ENCODE data around the gene TMEM87A.
"Not testable (repeated sequence)": the region's sequence is repeated elsewhere in the genome, so short reads cannot be mapped to it uniquely, and the experiment has no call there.

TMEM87A gene

GRCh38 chr15:42267286-42267685, 5.9 kb downstream of the TMEM87A start:
- DNase-seq: no peak

- DNase-seq: no peak
Measured at GRCh38 chr15:42264795-42265194, 8.4 kb downstream of the TMEM87A start.

DNA sequence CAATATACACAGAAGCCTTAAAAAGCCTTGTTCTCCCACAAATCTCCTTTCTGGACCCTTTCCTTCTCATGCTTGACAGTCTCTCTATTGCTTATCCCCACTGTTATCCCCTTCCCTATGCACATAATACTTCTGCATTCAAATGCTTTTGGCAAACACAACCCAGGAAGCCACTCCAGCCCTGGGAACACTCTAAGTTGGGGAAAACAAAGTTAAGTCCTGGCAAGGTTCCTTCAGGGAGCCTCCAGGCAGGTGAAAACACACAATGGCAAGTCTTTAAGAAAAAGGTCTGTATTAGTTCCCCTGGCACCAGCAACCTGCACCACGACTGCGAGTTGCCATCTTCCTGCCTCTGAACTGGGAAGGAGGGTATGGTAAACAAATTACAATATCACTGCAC, 19.9 kb downstream of the TMEM87A start:
- DNase-seq: no peak

- no peak for DNase-seq
Measured at GRCh38 chr15:42240823-42241222, 32.4 kb downstream of the TMEM87A start.

DNA sequence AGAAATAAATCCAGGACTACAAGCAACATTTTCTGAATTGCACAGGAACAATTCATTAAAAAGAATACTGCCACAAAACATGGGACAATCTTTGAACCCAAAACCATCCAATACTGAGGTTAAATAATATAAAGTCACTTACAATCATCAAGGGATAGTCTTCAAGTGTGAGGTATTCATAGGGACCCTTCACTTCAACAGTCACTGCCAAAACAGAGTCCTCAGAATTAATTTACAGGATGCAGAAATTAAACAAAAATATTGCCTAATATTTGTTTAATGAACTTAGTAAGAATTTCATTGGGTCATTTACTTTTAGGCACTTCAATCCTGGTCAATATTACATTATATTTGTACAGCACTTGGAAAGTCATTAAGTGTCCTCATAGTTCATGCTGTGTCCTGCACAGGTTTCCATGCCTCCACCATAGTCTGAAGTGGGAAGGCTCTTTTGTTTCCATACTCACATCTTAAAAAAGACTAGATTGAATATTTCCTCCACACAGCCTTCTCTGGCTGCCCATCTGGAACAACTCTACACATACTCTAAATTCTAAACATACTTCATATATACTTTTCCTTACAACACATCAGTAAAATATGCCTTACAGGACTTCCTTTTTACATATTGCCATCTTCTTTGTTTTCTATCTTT, 33.6 kb downstream of the TMEM87A start:
- DNase-seq: no peak

DNA sequence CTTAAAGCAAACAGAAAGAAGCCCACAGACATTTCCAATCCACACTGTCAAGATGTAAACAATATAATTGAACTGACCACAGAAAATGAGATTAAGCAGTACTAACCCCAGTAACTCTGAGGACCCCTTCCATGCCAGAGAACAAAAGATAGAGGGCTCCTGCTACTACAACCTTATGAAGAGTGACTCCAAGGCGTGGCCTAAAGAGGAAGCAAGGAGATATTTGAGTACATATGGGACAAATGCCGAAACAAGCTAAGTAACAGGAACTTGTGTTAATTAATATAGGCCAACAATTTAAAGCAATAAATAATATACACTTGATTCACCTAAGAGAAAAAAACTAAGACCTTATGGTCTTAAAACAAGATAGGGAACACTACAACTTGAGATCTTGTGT, 40.1 kb downstream of the TMEM87A start:
- DNase-seq: no peak

- DNase-seq: no peak
Measured at GRCh38 chr15:42232606-42233005, 40.6 kb downstream of the TMEM87A start.

DNA sequence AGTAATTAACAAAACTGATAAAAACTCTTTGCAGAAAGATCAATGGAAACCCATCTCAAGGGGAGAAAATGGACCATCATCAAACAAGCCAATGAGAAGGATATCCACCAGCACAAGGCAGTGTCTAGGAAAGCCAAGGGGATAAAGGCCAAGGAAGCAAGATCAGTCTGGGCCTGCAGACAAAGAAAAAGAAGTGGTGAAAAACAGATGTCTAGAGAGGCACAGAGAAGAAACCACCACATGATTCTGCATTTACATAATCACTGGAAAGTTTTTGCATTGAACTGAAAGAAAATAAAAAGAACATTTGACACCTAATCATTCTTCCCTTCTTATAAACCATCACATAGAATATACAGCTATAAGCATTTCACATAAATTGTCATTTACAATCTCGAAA, 42.1 kb downstream of the TMEM87A start:
- DNase-seq: no peak

DNA sequence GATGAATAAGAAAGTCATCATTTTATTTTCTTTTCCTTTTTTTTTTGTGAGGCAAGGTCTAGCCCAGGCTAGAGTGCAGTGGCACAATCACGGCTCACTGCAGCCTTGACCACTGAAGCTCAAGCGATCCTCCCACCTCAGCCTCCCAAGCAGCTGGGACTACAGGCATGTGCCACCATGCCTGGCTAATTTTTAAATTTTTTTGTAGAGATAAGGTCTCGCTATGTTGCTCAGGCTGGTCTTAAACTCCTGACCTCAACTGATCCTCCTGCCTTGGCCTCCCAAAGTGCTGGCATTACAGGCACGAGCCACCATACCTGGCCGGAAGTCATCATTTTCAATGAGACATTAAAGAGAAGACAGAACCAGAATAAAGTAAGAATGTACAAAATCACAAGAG, 44.3 kb downstream of the TMEM87A start:
- not testable (repeated sequence) for DNase-seq

- DNase-seq: no peak
Measured at GRCh38 chr15:42228036-42228435, 45.2 kb downstream of the TMEM87A start.

DNA sequence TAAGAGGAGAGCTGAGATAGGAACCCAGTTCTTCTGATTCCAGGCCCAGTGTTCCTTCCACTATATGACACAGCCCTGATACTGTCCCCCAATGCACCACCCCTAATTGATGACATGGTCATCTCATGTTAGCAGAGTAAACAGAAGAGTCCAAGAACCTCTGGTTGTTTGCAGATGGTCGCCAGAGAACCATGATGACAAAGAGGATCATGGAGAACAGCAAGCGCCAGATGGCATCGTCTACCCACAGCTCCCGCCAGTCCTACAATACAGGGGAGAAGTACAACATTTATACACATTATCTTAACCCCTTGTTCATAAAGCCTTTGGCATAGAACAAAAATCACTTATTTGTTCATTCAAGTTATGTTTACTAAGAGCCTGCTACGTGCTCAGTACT, 46.6 kb downstream of the TMEM87A start:
- no peak for DNase-seq

GRCh38 chr15:42220216-42220615, 53.0 kb downstream of the TMEM87A start:
- no peak for DNase-seq

DNA sequence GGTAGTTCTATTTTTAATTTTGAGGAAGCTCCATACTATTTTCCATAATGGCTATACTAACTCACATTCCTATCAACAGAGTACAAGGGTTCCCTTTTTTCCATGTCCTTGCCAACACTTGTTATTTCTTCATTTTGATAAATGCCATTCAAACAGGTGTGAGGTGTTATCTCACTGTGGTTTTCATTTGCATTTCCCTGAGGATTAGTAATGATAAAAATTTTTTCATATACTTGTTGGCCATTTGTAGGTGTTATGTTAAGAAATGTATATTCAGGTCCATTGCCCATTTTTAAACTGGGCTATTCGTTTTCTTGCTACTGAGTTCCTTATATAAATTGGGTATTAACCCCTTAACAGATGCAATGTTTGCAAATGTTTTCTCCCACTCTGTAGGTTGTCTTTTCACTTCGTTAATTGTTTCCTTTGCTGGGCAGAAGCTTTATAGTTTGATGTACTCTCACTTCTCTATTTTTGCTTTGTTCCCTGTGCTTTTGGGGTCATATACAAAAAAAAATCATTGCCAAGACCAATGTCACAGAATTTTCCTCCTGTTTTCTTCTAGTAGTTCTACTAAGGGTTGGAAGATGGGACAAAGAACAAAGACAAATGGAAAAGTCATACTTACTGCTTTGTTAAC, 54.2 kb downstream of the TMEM87A start:
- no peak for DNase-seq

GRCh38 chr15:42217568-42217967, 55.7 kb downstream of the TMEM87A start:
- DNase-seq: no peak

- DNase-seq: peak; percentile 27
Measured at GRCh38 chr15:42215913-42216829, 57.1 kb downstream of the TMEM87A start.

DNA sequence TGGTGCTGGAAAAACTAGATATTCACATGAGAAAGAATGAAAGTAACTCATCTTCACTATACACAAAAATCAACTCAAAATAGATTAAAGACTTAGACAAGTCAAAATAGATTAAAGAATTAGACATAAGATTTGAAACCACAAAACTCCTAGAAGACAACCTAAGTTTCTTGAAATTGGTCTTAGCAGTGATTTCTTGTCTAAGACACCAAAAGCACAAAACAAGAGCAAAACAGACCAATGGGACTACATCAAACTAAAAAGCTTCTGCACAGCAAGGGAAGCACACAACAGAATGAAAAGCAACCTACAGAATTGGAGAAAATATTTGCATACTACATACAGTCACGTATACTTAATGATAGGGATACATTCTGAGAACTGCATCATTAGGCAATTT, 58.6 kb downstream of the TMEM87A start:
- no peak for DNase-seq

DNA sequence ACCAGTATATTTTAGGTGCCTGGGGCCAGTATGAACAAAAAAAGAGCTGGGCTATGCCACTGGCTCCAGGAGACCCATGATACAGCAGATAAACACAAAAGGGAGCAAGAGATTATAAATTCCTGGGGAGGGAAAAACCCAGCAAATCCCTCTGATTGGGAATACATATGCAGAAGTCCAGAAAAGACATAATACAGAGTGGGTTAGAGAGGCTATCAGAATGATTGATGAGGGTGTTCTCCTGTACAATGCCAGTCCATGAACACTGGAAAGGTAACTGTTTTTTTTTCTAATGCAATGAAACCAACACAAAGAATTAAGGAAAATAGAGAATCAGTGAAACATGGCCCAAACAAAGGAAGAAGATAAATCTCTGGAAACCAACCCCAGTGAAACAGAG, 59.7 kb downstream of the TMEM87A start:
- no peak for DNase-seq

DNA sequence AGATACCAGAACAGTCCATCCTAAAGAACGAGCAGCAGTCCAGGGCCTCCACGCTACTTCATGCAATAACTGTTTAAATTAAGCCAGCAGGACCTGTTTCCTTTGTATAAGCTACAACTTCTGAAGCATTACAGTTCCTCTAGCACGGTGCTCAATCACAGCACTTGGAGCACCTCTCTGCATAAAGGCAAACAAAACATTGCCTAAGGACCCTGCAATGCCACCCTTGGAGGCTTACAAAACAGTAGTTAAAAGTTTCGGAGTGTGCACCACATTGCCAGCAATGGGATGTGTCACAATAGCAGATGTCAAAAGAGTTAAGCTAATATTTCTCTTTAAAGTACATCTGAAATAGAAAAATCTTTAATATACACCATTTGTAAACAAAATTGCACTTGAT, 62.5 kb downstream of the TMEM87A start:
- DNase-seq: no peak

- peak; percentile 87 for DNase-seq
Measured at GRCh38 chr15:42207674-42208579, 65.3 kb downstream of the TMEM87A start, which contains the start of gene VPS39. VPS39 (minus strand) TSS chr15:42208304; CDS start chr15:42208153, 151 bp downstream.

GRCh38 chr15:42206406-42206805, 66.8 kb downstream of the TMEM87A start:
- DNase-seq: no peak

- DNase-seq: no peak
Measured at GRCh38 chr15:42203891-42204290, 69.3 kb downstream of the TMEM87A start.

DNA sequence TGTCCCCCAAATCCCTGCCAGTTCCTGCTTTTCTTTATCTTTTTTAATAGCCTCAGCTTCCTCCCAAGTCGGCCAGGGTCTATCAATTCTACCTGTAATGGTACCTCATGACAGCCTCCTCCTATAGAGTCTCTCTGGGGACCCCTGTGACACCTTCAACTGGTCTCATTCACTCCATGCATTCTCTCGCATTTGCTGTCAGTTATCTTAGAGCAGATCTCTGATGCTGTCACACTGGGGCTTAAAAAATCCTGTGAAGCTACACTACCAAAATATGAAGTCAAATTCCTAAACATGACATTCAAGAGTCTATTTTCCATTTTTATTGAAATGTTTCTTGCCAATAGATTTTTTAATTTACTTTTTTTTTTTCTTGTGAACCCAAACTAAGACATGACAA, 70.6 kb downstream of the TMEM87A start:
- DNase-seq: no peak

GRCh38 chr15:42201801-42202200, 71.4 kb downstream of the TMEM87A start:
- no peak for DNase-seq

Measured in NCI-H2171 treated with DMSO at 0.1 percent for 48 hours (cell line).